NCI-H2107 (cell line): Measurements from ENCODE around the gene TRIO.

ENCODE experiments used
- DNase-seq: peaks from one replicate; lab custom pipeline; 2025; lab: John Stamatoyannopoulos, UW

Gene TRIO

GRCh38 chr5:14488709-14489108, 345.6 kb downstream of the TRIO start:
- DNase-seq, result no peak

GRCh38 chr5:14489643-14490042, 346.5 kb downstream of the TRIO start:
- no peak for DNase-seq

- no peak for DNase-seq
Measured at GRCh38 chr5:14490309-14490711, 347.2 kb downstream of the TRIO start.

DNA sequence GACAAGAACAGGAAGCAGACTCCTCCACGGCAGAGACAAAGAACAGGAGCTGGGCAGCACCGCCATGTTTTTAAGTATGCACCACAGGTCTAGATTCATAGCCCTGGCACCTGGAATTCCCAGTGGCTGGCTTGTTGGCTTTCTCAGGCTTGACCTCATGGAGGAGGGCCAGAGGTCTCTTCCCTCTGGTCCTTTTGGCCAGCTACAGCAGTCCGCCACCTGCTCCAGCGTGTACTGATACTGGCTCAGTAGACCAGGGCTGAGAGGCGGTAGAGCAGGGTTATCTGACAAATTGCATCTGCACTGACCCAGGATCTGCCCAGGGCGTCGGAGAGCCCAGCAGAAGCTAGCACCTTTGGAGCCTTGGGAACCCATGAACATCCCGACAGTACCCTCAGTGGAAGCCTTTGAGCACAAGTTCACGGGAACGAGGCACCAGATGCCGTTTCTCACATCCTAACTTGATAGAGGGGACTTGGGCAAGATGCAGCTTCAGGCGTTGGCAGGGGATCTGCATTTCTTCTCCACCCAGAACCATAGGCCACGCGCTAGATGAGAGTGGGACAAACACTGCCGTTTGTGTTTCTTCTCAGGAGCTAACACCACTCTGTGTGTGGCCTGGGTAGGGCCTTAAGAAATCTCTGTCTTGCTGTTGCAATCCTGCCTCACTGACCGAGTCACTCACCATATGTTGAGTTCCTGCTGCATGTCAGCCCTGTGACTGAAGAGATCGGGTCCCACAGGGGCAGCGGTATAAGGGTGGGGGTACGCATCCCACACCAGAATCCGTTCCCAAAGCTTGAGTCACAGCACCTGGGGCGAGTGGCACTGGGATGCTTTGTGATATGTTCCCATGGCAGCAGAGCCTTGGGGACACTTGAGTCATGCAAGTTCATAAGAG, 348.1 kb downstream of the TRIO start:
- no peak for DNase-seq

DNA sequence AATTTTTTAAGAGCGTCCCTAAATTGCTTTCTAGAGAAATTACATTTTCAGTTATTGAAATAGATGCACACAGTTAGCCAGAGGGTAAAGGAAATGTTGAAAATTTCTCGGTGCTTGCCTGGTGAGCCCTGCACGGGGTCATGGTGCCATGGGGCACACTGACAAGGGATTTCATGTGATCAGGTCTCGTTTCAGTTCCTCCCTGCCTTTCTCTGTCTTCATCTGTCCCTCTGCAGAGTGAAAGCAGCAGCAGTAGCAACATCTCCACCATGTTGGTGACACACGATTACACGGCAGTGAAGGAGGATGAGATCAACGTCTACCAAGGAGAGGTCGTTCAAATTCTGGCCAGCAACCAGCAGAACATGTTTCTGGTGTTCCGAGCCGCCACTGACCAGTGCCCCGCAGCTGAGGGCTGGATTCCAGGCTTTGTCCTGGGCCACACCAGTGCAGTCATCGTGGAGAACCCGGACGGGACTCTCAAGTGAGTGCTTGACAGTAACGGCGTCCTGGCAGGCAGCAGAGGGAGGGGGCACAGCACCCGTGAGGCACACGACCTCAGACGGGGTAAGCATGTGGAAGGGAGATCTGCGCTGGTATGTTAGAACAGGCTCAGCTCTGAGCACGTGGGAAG, 349.3 kb downstream of the TRIO start:
- DNase-seq, result no peak

DNA sequence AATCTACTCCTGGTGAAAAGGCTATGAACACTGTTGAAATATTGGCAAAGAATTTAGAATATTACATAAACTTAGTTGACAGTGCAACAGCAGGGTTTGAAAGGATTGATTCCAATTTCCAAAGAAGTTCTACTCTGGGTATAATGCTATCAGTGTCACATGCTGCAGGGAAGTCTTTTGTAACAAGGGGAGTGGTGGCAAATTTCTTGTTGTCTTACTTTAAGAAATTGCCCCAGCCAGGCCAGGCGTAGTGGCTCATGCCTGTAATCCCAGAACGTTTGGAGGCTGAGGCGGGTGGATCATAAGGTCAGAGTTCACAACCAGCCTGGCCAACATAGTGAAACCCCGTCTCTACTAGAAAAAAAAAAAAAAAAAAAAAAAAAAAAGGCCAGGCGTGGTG, 352.2 kb downstream of the TRIO start:
- no peak for DNase-seq

DNA sequence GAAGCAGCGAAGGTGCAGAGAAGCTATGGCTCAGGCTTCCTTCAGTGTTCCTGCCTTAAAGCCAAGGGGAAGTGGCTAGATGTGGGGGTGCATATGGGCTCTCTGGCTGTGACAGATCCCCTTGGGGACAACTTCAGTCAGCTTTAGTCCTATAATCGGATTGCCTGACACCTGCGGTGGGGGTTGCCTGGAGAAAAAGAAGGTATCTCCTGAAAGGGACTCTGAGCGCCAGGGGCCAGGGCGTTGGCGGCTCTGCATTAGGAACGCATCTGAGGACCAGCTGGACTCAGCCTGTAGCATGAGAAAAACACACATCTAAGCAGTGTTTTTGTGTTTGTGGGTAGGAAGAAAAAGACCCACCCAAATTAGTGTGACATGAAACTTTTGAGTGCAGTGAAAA, 354.2 kb downstream of the TRIO start:
- no peak for DNase-seq

DNA sequence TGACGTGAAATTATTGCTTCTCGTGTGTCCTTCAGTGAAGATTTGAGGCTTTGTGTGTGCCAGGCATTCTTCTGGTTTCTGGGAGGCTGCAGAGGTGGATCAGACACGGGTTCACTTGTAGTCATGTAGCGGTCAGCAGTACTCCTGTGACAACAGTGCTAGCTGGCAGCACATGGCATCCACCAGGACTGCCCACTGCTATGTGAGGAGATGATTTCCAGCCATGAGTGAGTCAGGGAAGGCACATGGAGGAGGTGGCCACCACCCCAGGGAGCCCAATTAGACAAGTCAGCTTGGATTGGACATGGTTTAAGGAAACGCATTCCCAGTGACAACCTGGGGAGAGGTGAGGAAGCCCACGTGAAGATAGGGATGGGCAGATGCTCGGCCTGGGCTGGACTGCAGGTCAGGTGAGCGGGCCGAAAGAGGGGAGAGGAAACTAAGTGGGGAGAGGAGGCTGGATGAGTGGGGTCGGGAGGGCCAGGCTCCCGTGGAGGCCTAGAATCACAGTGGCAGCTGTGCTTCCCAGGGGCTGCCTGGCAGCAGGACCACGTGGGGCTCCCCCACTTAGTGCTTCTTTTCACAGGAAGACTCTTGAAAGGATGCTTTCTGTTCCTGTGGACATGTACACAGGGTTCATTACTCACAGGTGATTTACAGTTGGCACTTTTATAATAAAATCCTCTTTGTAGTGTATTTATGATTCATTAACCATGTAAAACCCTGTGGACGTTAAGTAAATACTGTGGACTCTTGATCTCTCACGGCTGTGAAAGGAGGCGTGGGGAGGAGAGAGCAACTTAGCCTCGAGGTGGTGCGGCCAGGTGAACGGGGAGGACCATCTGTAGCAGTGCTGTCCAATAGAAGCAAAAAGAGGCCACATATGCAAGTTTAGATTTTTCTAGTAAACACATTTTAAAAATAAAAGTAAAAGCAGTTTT, 358.5 kb downstream of the TRIO start:
- no peak for DNase-seq

- DNase-seq, result no peak
Measured at GRCh38 chr5:14502294-14502690, 359.1 kb downstream of the TRIO start.

DNA sequence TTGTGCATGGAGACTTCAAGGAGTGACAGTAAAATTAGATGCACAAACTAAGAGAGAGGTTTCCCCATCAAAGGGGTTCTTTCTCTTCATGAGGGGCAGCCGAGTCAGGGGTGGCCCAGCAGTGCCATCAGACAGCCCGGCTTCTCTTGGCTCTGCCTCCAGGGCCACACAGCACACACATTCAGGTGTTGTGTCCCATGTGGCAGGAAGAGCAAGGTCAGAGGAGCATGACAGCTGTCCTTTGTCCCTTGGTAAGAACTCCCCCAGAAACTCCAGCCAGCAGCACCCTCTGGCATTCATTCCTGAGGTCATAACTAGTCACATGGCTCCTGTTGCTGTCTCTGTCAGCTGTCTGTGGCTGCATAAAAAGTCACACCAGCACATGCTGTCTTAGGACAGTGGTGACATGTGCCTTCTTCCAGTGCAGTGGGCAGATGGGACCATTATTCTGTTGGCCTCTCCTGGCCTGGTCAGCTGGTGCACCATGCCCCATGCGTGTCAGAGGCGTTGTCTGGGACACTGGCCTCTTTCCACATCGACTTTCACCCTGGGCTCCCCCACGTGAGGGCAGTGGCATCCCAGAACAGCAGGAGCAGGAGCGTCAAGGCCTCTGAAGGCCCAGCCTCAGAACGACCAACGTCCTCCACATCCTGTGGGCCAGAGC, 360.0 kb downstream of the TRIO start:
- no peak for DNase-seq

- no peak for DNase-seq
Measured at GRCh38 chr5:14503681-14504331, 360.7 kb downstream of the TRIO start.

DNA sequence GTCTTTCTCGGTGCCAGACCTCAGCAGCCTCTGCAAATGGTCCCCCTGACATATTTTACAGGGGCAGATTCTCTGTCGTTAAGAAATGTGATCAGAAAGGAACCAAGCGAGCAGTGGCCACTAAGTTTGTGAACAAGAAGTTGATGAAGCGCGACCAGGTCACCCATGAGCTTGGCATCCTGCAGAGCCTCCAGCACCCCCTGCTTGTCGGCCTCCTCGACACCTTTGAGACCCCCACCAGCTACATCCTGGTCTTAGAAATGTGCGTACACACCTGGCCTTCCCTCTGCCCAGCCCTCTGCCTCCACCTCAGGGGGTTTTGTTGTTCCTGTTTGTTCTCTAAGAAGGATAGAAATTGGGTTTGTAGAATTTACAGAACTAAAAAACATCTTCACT, 361.2 kb downstream of the TRIO start:
- no peak for DNase-seq

- DNase-seq, result no peak
Measured at GRCh38 chr5:14504816-14505215, 361.7 kb downstream of the TRIO start.

- DNase-seq, result no peak
Measured at GRCh38 chr5:14505310-14506139, 362.4 kb downstream of the TRIO start.

DNA sequence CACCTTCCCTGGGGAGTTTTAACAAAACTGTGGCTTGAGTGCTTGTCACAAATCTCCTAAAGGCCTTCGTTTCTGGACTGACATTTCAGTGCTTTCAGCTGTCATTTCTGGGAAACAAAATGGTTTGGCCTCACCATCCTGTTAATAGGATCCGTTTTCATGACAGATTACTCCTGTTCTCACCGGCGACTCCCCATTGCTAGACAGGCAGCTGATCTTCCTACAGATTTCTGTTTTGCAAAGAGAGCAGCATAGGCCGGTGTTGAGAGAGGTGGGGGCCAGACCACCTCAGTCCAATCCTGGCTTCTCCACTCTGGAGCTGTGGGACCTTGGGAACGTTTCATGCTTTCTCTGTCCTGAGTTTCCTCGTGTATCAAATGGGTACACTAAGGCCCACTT, 363.0 kb downstream of the TRIO start:
- DNase-seq, result no peak

DNA sequence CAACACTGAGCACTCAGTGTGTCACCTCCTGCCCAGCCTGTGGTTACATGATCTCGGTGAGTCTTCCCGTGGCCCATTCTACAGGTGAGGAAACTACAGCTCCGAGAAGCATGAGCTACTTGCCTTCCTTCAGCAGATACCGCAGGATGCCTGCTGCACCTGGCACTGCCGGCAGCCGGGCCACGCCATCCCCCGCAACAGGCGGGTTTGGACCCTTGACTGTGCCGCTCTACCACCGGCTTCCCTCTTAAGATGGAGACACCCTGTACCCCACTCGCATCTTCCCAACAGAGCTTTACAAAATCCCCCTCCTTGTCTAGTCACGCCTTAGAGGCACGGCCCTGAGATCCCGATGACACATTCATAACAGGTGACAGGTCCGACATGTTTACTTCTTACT, 363.5 kb downstream of the TRIO start:
- no peak for DNase-seq

DNA sequence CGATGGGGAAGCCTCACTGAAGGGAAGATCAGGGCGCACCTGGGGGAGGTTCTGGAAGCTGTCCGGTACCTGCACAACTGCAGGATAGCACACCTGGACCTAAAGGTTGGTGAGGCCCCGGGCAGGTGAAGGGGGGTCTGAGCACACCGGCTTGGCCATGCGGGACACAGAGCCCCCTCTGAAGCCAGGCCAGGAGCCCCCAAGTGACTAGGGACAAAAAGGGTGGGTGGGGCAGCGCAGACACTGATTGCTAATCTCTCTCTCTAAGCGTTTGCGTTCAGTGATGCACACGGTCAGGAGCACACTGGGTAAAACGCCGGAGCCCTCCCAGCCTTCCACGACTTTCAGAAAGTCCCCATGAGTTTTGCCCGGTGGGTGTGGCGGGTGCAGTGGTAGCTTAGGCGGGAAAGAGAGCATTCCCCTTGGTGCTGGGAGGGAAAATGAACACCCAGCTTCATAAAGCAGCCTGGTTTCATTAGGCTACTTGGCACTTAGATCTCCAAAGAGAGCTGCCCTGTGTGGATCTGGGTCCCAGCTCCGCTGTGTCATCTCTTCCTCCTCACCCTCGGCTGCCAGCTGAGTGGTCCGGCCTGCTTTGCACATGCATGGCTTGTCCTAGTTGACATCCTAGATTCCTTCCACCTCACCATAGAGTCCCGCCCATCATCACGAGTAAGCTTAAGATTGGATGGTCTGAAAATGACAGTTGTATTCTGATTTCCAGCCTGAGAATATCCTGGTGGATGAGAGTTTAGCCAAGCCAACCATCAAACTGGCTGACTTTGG, 364.2 kb downstream of the TRIO start:
- no peak for DNase-seq

GRCh38 chr5:14508046-14508445, 364.9 kb downstream of the TRIO start:
- no peak for DNase-seq

GRCh38 chr5:14509556-14509955, 366.4 kb downstream of the TRIO start:
- DNase-seq, result no peak
